ENCODE results near the gene SPATA16. TPM values are rescaled to one million over a fixed set of nuclear protein-coding genes. Genes with fewer than 3 reads are reported as not detected.
"Not testable (repeated sequence)": the region's sequence is repeated elsewhere in the genome, so short reads cannot be mapped to it uniquely, and the experiment has no call there.

The SPATA16 gene
- total RNA-seq, 1 donor from 2014 or later, result not detected

DNA sequence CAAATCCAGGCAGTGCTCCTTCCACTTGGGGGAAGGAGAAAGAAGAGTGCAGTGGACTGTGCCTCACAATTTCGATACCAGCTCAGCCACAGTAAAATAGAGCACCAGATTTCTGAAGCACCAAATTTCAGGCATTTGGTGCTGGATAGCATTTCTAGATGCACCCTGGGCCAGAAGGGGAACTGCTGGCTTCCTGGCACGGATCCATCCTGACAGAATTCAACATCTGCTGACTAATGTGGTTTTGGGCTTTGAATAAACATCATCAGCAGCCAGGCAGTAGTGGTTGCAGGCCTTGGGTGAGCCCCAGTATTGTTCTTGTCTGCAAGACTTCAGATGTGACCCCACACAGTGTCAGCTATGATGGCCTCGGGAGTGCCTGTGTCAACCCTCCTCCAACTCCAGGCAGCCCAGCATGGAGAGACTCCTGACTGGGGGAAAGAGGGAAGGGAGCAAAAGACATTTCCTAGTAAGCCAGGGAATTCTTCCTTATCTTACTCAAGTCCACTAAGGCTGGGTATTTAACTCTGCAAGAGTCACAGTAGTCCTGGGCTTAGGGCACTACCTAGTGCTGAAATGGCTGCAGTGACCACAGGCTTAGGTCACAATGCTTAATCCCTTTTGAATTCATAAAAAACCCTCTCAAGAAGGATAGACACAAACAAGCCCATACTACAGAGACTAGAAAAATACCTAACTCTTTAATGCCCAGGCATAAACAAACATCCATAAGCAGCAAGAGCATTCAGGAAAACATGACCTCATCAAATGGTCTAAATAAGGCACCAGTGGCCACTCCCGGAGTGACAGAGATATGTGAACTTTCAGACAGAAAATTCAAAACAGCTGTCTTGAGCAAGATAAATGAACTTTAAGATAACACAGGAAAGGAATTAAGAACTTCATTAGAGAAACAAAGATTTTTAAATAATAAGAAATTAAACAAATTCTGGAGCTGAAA is 74.7 kb downstream of the SPATA16 start:
- no peak for DNase-seq (ENCODE audit: low spot score)
- intact Hi-C loops (cut with DNase I), result no loop called here

DNA sequence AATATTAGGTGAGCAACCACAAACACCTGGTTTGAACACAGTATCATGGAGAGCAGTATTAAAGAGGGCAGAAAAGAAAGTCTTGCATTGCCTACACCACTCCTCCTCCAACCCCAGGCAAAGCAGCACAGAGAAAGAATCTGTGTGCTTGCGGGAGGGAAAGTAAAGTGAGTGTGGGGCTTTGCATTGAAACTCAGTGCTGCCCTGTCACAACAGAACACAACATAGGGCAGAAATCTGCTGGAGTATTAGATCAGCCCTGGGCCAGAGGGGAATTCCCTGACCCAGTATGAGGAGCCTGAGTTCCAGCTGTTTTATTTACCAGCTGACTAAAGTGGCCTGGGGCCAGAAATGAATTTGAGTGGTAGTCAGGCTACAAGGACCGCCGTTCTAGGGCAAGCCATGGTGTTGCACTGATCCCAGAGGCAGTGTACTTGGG is 75.5 kb downstream of the SPATA16 start:
- DNase-seq (ENCODE audit: low spot score), result no peak

DNA sequence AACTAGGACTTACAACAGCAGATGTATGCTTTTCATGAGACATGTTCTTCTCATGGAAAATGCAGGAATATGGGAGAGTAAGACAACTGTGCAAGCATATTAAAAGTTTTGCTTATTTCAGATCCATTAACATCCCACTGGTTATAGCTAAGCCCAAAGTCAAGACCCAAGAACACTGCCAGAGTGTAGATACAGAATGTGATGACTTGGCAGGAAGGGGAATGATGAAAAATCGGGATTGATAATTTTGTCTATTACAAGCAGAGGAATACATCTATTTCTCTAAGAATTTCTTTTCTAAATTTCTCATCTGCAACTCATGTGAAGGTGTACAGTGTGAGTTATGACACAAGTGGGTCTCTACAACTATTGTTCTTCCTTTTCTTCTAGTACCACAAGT is 76.4 kb downstream of the SPATA16 start:
- intact Hi-C loops (cut with DNase I), result no loop called here
- no peak for DNase-seq (ENCODE audit: low spot score)

More for the DNA sequence above, 75.5 kb downstream of the SPATA16 start:
- intact Hi-C loops (cut with DNase I), result no loop called here

DNA sequence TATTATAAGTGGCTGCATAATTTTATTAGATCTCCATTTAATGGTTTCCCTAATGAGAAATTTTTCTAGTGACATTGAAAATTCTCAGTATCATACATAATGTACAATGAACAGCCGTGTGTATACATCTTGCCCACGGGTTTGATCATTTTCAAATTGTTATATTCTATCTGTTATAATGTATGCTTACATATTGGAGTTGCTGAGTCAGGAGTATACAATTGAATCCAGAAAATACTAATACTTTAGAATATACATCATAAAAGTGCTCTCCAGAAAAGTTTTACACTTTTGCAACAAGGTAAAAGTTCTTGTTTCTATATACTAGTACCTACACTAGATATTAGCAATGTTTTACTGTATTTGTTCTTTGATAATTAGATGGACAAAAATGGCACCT is 82.8 kb downstream of the SPATA16 start:
- intact Hi-C loops (cut with DNase I), result no loop called here
- no peak for DNase-seq (ENCODE audit: low spot score)

DNA sequence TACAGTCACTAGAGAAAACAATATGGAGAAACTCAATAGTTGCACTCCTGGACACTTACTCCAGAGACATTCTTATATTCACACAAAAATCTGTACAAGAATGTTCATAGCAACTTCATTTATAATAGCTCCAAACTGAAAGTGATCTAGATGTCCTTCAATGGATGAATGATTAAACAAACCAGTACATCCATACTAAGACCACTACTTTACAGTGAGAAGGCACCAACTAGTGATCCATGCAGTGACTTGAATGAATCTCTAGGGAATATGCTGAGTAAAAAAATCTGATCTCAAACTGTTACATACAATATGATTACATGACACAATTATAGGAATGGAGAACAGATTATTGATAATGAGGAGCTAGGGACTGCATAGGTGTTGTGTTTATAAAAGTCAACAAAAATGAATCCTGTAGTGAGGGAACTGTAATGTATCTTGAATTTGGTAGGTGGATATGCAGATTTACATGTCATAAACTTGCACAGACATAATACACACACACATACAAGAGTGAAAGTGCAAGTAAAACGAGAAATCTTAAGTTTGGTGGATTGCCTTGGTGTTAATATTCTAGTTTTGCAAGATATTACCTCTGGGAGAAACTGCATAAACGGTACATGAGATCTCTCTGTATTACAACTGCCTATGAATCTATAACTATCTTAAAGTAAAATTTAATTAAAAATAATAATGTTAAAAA is 85.7 kb downstream of the SPATA16 start:
- intact Hi-C loops (cut with DNase I), result no loop called here

DNA sequence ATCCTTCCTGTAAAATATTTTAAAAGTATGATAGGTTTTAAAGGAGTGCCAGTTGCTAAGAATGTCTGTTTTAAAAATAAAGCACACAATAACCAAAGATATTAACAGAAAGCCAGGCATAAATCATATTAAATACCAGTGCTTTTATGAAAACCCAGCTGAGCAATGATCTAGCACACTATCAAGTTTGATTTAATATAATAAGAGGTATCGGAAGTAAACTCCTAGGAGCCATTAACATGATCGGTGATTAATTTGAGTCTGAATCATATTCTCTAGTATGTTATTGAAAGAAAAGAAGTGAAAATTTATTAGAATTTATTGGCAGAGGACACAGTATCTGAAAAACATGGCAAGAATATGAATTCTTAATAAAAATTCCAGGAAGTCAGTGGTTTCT is 91.7 kb downstream of the SPATA16 start:
- intact Hi-C loops (cut with DNase I), result no loop called here
- DNase-seq (ENCODE audit: low spot score), result no peak

More for the DNA sequence above, 85.7 kb downstream of the SPATA16 start:
- DNase-seq (ENCODE audit: low spot score), result no peak

DNA sequence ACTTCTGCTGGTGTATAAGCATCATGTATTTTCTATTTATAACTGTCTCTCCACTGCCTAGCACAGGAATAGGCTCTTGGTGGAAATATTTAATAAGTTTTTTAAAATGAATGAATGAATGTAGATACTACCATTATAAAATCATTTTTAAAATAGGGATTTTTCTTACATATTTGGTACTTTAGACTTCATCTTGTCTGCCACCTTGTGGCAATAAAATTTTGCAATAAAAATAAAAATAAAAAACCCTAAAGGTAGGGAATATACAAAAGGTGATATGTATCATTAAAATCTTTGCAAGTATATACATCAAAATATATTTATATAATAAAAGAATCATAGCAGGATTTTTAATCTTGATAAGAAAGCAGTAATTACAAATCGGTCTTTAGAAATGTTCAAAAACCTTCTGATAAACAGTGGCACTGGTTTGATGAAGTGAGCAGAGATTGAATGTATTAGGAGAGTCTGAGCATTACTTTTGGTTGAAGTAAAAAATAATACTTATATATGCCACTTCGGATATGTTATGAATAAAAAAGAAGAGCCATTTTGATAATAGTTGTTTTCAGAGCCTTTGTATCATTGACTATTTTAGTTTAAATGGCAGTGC is 95.2 kb downstream of the SPATA16 start:
- intact Hi-C loops (cut with DNase I), result loop anchor here (2.0 kb wide), 1 partner anchor 209 kb away; no protein-coding TSS in a partner anchor
- DNase-seq (ENCODE audit: low spot score), result no peak

DNA sequence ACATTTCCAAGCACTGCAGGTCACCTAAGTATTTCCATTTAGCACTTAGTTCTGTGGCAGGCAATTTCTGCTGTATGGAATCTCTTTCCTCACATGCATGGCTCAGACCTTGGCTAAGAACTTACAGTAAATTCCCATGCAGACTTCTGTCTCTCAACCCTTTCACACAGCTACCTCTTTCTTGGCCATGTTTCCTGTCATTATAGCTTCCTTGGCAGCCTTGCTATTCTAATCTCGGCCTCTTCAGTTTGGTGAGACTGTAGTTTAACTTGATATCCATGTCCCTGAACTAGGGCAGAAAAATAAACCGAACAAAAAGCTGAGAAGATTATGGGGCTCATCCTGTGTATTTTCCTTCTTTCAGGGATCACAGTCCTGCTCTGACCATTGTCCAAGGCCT is 96.0 kb downstream of the SPATA16 start:
- DNase-seq (ENCODE audit: low spot score), result no peak
- intact Hi-C loops (cut with DNase I), result loop anchor here (2.0 kb wide), 1 partner anchor 208 kb away; no protein-coding TSS in a partner anchor

DNA sequence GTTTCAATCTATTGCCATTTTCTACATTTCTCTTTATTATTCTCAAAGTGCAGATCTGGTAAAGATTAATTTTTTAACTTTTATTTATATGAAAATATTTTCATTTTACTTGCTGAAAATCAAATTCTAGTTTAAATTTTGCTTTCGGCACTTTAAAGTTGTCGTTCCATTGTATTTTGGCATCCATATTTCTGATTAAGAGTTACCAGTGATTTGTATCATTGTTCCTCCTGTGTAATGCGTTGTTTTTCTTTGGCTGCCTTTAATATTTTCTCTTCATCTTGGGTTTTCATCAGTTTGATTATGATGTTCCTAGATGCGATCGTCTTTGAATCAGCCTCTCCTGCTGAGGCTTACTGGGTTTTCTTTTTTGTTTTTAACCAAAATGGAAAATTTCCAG is 97.3 kb downstream of the SPATA16 start:
- no peak for DNase-seq (ENCODE audit: low spot score)
- intact Hi-C loops (cut with DNase I), result loop anchor here (2.0 kb wide), 1 partner anchor 207 kb away; no protein-coding TSS in a partner anchor

DNA sequence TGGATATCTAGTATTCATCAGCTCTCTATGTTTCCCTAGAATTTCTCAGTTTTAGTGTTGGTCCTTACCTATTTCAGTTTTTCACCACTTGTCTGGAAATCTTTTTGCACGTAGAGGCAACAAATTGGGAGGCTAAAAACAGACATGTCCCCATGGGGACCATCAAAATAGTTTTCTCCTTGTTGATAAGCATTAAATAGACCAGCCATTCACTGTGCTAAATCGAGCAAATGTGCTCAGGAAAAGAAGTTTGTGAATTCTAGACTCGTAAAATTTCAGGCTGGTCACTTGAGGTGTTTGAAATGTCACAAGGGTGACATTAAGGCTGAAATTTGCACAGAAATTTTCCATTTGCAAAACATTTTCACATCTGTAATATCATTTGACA is 102.6 kb downstream of the SPATA16 start:
- intact Hi-C loops (cut with DNase I), result loop anchor here (5.0 kb wide), 1 partner anchor 51 kb away; no protein-coding TSS in a partner anchor
- no peak for DNase-seq (ENCODE audit: low spot score)

DNA sequence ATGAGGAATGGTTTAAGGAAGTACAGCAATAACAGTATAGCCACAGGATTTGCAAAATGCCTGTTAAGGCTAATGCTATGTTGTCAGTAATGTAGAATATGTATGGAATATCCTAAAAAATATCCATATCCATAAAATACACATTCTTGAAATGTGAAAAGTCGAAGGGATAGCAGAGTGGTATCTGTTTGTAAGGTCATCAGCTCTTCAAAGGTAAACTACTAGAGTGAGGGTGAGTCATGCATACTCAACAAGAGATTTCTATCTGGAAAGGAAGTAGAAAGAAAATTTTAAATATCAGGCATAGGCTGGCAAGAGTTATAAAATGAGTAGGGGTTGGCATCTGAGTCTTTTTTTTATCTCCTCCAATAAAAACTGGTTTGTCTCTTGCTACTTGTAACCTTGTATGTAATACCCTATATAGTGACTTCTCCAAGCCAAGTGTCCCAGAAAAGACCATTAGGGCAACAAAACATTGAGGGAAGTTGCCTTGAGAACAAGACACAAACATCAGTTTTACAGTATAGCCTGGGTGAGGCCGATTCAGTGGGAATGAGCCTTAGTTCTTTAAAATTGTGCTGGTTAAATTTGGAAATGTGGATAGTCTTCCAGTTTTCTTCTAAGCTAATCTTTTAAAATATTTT is 103.1 kb downstream of the SPATA16 start:
- no peak for DNase-seq (ENCODE audit: low spot score)
- intact Hi-C loops (cut with DNase I), result loop anchor here (5.0 kb wide), 1 partner anchor 51 kb away; no protein-coding TSS in a partner anchor

DNA sequence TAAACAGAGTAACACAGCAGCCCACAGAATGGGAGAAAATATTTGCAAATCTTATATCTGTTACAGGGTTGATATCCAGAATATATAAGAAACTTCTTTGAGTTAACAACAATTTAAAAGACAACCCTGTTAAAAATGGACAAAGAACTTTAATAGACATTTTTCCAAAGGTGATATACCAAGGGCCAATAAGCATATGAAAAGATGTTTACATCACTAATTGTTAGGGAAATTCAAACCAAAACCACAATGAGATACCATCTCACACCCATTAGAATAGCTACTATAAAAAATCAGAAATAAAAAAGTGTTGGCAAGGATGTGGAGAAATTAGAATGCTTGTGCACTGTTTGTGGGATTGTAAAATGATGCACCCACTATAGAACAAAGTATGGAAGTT is 110.8 kb downstream of the SPATA16 start:
- DNase-seq (ENCODE audit: low spot score), result no peak
- intact Hi-C loops (cut with DNase I), result no loop called here

DNA sequence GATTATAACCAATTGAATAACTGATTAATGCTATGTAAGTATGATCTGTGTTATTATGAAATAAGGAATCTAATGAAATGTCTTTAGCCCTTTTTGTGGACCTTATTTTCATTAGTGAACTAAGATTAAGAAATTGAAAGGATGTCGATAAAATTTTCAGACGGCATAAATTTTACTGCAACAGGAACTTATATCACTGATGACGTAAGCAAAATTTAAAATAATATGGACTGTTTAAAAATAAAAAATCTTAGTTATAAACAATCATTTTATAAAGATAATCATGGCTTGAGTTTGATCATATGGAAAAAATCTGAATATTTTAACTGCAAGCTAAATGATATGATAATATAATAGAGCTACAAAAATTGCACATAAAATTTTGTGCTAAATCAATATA is 112.7 kb downstream of the SPATA16 start:
- no peak for DNase-seq (ENCODE audit: low spot score)
- intact Hi-C loops (cut with DNase I), result no loop called here

DNA sequence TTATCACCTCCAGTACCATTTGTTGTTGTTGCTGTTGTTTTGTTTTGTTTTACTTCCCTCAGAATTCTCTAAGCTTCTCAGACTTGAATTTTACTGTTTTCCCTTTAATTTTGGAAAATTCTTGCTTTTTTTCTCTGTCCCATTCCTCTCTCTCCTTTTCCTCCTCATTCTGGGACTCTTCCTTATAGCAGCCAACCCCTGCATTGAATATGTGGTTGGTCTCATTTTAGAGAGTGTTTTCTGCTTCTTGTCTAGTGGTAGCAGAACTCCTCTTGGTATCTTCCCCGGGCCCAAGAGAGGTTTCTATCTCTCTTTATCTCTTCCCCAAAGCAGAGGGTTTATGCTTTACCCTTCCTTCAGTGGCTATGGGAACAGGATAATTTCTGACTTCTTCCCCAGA is 113.6 kb downstream of the SPATA16 start:
- intact Hi-C loops (cut with DNase I), result no loop called here

DNA sequence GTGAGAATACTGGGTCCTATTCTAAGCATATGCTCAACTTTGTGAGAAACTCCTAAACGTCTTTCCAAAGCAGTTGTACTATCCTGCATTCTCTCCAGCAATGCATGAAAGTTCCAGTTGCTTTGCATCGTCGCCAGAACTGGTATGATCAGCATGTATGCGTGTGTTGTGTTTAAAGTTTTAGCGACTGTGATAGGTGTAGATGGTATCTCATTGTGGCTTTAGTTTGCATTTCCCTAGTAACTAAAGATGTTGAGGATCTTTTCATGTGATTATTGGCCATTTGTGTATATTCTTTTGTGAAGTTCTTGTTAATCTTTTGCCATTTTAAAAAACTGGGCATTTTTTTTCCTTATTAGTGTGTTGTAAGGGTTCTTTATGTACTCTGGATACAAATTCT is 115.1 kb downstream of the SPATA16 start:
- intact Hi-C loops (cut with DNase I), result no loop called here
- DNase-seq (ENCODE audit: low spot score), result no peak

More for the DNA sequence above, 113.6 kb downstream of the SPATA16 start:
- no peak for DNase-seq (ENCODE audit: low spot score)

DNA sequence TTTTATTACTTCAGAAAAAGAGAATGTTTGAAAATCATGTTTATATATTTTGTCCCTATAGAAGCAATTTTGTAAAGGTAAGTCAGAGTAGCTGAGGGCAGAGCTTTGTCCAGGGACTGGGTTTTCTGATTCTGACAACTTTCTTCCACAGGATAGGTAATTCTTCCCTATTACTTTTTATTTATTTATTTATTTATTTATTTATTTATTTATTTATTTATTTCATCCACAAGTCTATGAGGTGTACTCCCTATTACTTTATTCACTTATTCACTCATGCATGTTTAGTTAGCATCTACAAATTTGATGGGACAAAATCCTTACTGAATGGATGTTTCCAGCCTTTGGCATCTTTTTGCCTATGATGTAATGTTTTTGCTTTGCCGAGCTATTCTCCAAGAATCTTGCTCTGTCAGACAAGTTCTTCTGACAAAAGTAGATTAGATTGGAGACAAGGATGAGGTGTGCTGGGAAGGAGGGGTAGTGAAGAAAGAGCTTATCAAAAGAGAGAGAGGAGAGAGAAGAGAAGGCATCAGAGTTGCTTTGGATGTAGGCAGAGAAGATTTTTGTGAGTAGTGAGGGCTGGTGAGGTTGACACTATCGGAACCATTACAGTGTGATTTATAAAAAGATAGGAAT is 119.4 kb downstream of the SPATA16 start:
- DNase-seq (ENCODE audit: low spot score), result no peak
- intact Hi-C loops (cut with DNase I), result no loop called here

DNA sequence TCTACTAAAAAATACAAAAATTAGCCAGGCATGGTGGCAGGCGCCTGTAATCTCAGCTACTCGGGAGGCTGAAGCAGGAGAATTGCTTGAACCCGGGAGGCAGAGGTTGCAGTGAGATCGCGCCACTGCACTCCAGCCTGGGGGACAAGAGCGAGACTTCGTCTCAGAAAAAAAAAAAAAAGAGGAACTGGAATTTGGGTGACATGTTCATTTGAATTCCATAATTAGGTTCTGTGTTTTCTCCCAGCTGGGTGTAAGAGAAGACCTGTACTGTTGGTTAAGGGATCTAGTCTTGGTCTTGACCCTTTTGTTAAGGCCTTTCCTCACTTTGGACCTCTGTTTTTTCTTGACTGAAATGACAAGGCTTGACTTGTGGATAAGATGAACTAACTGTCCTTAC is 120.9 kb downstream of the SPATA16 start:
- intact Hi-C loops (cut with DNase I); DNase-seq (ENCODE audit: low spot score): not testable (repeated sequence)

DNA sequence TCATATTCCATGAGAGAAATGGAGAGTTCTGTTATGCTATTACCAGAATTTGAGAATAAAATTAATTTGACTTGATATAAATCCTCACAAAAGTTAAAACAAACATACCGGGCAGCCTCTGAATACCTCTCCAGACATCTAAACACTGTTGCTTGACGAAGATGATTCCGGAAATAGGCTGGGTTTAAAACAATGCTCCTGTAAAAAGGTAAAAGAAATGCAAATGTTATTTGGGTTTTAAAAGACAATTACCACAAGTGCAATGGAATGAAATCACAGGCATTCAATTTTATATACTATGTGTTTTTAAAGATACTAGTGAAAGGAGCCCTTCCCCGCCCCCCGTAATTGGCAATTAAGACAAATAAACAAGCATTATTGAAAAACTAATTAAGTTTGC is 121.7 kb downstream of the SPATA16 start:
- DNase-seq (ENCODE audit: low spot score), result no peak
- intact Hi-C loops (cut with DNase I), result no loop called here

DNA sequence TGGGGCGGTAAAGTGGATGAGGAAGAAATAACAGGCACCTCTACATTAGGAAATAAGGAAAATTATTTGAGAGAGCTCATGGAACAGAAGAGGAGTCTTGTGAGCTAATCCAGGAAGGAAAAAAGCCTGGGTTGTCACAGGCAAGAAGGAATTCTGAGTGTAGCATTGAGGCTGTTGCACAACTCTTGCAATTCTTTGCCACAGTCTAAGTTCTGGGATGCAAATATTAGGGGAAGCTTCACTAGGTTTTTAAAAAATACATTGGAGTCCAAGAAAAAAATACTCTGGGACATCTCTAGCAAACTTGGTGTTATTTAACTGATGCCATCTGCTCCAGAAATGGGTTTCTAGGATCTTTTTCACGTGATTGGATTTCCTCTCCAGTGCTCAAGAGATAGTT is 122.3 kb downstream of the SPATA16 start:
- intact Hi-C loops (cut with DNase I), result no loop called here
- no peak for DNase-seq (ENCODE audit: low spot score)
